Measurements from ENCODE around the gene SMIM32. TPM values are rescaled to one million over a fixed set of nuclear protein-coding genes. Genes with fewer than 3 reads are reported as not detected.

Gene SMIM32
- total RNA-seq, 2 experiments from 2014 or later = not detected

- ChIA-PET CTCF (no interaction called here), POLR2A (no interaction called here)
- H3K36me3 Mint-ChIP-seq (ENCODE audit: low read depth) = no peaks in the 10 kb centered on the region
- Histone ChIP-seq H3K36me3 (ENCODE audit: insufficient read depth, low read length) (no peaks in the 10 kb centered on the region), H3K4me1 (ENCODE audit: insufficient read depth, low read length) (no peaks in the 10 kb centered on the region), H3K9me3 (ENCODE audit: control insufficient read depth in 1 of 2, insufficient read depth in 1 of 2, low read length in 2 of 2) (no peaks in the 10 kb centered on the region), H3K27me3 (ENCODE audit: control insufficient read depth in 1 of 2, insufficient read depth in 2 of 2, low read length in 2 of 2) (peaks cover 0 to 6% of the 10 kb centered on the region in 2 experiments), H3K27ac (ENCODE audit: low read depth in 1 of 2, low read length in 2 of 2) (no peak overlapping the region), H3K4me3 (ENCODE audit: low read length) (no peak overlapping the region)
- H3K4me3 Mint-ChIP-seq = no peak overlapping the region
- TF ChIP-seq CTCF (IDR thresholded peaks at IDR 0.05) = no peak
- no peak for DNase-seq
- no peaks in the 10 kb centered on the region for H3K4me1 Mint-ChIP-seq (ENCODE audit: low read depth)
- intact Hi-C loops (cut with DNase I, micrococcal nuclease) = no loop called here
- peaks cover 15% of the 10 kb centered on the region for H3K27me3 Mint-ChIP-seq
- no peak for ATAC-seq (ENCODE audit: poor library complexity)
- H3K9me3 Mint-ChIP-seq = no peaks in the 10 kb centered on the region
- H3K27ac Mint-ChIP-seq = no peak overlapping the region
These were observed 47.9 kb upstream of the SMIM32 start for GRCh38 chr5:136240894-136241293.

- Mint-ChIP-seq H3K27ac (no peak overlapping the region), H3K27me3 (peaks cover 8% of the 10 kb centered on the region), H3K36me3 (ENCODE audit: low read depth) (no peaks in the 10 kb centered on the region), H3K4me1 (ENCODE audit: low read depth) (no peaks in the 10 kb centered on the region), H3K9me3 (no peaks in the 10 kb centered on the region), H3K4me3 (no peak overlapping the region)
- Histone ChIP-seq H3K9me3 (ENCODE audit: control insufficient read depth in 1 of 2, insufficient read depth in 1 of 2, low read length in 2 of 2) (no peaks in the 10 kb centered on the region), H3K36me3 (ENCODE audit: insufficient read depth, low read length) (no peaks in the 10 kb centered on the region), H3K27ac (ENCODE audit: low read depth in 1 of 2, low read length in 2 of 2) (no peak overlapping the region), H3K4me3 (ENCODE audit: low read length) (no peak overlapping the region), H3K27me3 (ENCODE audit: control insufficient read depth in 1 of 2, insufficient read depth in 2 of 2, low read length in 2 of 2) (peaks cover 0 to 6% of the 10 kb centered on the region in 2 experiments), H3K4me1 (ENCODE audit: insufficient read depth, low read length) (no peaks in the 10 kb centered on the region)
- intact Hi-C loops (cut with DNase I, micrococcal nuclease) = no loop called here
- DNase-seq (no peak), ATAC-seq (ENCODE audit: poor library complexity) (no peak)
- TF ChIP-seq CTCF (IDR thresholded peaks at IDR 0.05) = no peak
- CTCF ChIA-PET = no interaction called here
- POLR2A ChIA-PET = no interaction called here
These were observed 43.6 kb upstream of the SMIM32 start for GRCh38 chr5:136236479-136237083.

DNA sequence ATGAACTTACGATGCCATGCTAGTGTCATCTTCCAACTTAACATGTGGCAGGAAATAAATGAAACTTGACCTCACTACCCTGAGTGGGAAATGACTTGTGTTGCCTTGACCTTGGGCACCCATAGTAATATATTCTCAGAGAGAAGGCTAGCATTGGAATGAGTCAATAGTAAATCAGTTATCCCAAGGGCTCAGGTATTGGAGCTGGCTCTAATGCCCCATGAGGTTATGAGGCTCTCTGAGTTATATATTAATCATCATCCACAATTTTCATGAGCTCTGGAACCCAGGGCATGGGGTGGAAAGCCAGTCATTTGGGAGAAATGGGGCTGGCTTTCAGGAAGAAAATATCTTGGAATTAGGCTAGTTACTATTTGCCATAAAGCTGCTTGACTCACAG, 42.4 kb upstream of the SMIM32 start:
- H3K36me3 Mint-ChIP-seq (ENCODE audit: low read depth) = no peaks in the 10 kb centered on the region
- Histone ChIP-seq H3K27ac (ENCODE audit: low read depth in 1 of 2, low read length in 2 of 2) (no peak overlapping the region), H3K36me3 (ENCODE audit: insufficient read depth, low read length) (no peaks in the 10 kb centered on the region), H3K4me3 (ENCODE audit: low read length) (no peak overlapping the region), H3K4me1 (ENCODE audit: insufficient read depth, low read length) (no peaks in the 10 kb centered on the region), H3K9me3 (ENCODE audit: control insufficient read depth in 1 of 2, insufficient read depth in 1 of 2, low read length in 2 of 2) (no peaks in the 10 kb centered on the region), H3K27me3 (ENCODE audit: control insufficient read depth in 1 of 2, insufficient read depth in 2 of 2, low read length in 2 of 2) (peaks cover 0 to 6% of the 10 kb centered on the region in 2 experiments)
- CTCF ChIA-PET = no interaction called here
- no peaks in the 10 kb centered on the region for H3K9me3 Mint-ChIP-seq
- DNase-seq (no peak), ATAC-seq (ENCODE audit: poor library complexity) (no peak)
- TF ChIP-seq CTCF (IDR thresholded peaks at IDR 0.05) = no peak
- H3K4me1 Mint-ChIP-seq (ENCODE audit: low read depth) = no peaks in the 10 kb centered on the region
- H3K27me3 Mint-ChIP-seq = peaks cover 8% of the 10 kb centered on the region
- POLR2A ChIA-PET = no interaction called here
- no peak overlapping the region for H3K27ac Mint-ChIP-seq
- intact Hi-C loops (cut with DNase I, micrococcal nuclease) = no loop called here
- no peak overlapping the region for H3K4me3 Mint-ChIP-seq

Data from CD4-positive, alpha-beta T cell (primary cell).